Endothelial cell of umbilical vein (primary cell): ENCODE measurements around the gene AKAP8L. TPM values are rescaled to one million over a fixed set of nuclear protein-coding genes. Genes with fewer than 3 reads are reported as not detected.

Experiments used
- BruUV-seq: library from RNA; stranded (reverse); fragments of 400-500 nt; replicated peaks from 2 replicates; lab custom pipeline; 2021; lab: Mats Ljungman, UMichigan
- CTCF ChIA-PET: fragments of 300-600, 350-600 bp; sonication (Branson Sonifier 250); formaldehyde crosslinking; loops from one replicate; lab custom pipeline; 2021; ENCODE audit warnings: antibody characterized with exemption, inconsistent platforms; lab: Charles Lee
- POLR2A ChIA-PET: fragments of 300-600, 350-600 bp; sonication (Branson Sonifier 250); formaldehyde crosslinking; loops from one replicate; lab custom pipeline; 2021; ENCODE audit warnings: antibody characterized with exemption, inconsistent platforms; lab: Charles Lee
- DNase-seq: peaks from one replicate; pipeline ENCODE4 v3.0.0-alpha.2; 2011; ENCODE audit warnings: low read depth, low spot score
- FAIRE-seq: peaks from 2 replicates; lab custom pipeline; 2011; peaks lifted over from hg19 to GRCh38; lab: Jason Lieb, UNC
- H2AFZ ChIP-seq: 2 replicates; pipeline ENCODE4 v1.6.0; 2012; ENCODE audit warnings: low read depth, low read length, control low read depth, inconsistent platforms
- H3K27ac ChIP-seq: 2 replicates; pipeline ENCODE4 v1.5.1; 2011; ENCODE audit warnings: low read depth, mild to moderate bottlenecking, control low read depth, low read length, moderate library complexity; ENCODE audit not compliant: insufficient read depth
- H3K27me3 ChIP-seq, 2 experiments: 2 replicates each; pipeline versions ENCODE4 v1.6.0 to v1.6.1; 2011; ENCODE audit warnings: low read length in 2 of 2, mixed read lengths in 1 of 2; ENCODE audit not compliant: control insufficient read depth in 2 of 2, insufficient read depth in 2 of 2
- H3K36me3 ChIP-seq, 2 experiments: 2 replicates in 1 of 2; 3 replicates in 1 of 2; pipeline ENCODE4 v1.5.1; 2011; ENCODE audit warnings: low read length in 2 of 2, mild to moderate bottlenecking in 1 of 2, moderate library complexity in 1 of 2; ENCODE audit not compliant: control insufficient read depth in 2 of 2, insufficient read depth in 2 of 2; ENCODE audit errors: extremely low read depth in 1 of 2
- H3K4me1 ChIP-seq: 3 replicates; pipeline ENCODE4 v1.5.1; 2011; ENCODE audit warnings: mild to moderate bottlenecking, low read length; ENCODE audit not compliant: control insufficient read depth, insufficient read depth; ENCODE audit errors: extremely low read depth
- H3K4me2 ChIP-seq: 2 replicates; pipeline ENCODE4 v1.6.1; 2011; ENCODE audit warnings: low read length, control low read depth, mixed read lengths; ENCODE audit not compliant: insufficient read depth
- H3K4me3 ChIP-seq, 3 experiments: fragments of 200-600 bp in 1 of 3; sonication (generic), shearing (Covaris generic) in 1 of 3; replicated peaks in 1 of 3; 2 replicates each; pipeline ENCODE4 v1.5.1; 2011 to 2016; ENCODE audit warnings: control low read depth in 3 of 3, low read length in 3 of 3, mild to moderate bottlenecking in 2 of 3, inconsistent platforms in 1 of 3, low read depth in 1 of 3, moderate library complexity in 1 of 3; ENCODE audit not compliant: insufficient read depth in 1 of 3
- H3K79me2 ChIP-seq: 2 replicates; pipeline ENCODE4 v1.6.0; 2012; ENCODE audit warnings: low read length, inconsistent platforms; ENCODE audit not compliant: control insufficient read depth, insufficient read depth
- H3K9ac ChIP-seq: replicated peaks from 2 replicates; pipeline ENCODE3; 2011; ENCODE audit warnings: low read length, control low read depth; ENCODE audit not compliant: insufficient read depth; ENCODE audit errors: extremely low read depth
- H3K9me1 ChIP-seq: replicated peaks from 3 replicates; pipeline ENCODE4 v1.6.0; 2011; ENCODE audit warnings: mild to moderate bottlenecking, low read length; ENCODE audit not compliant: control insufficient read depth, insufficient read depth; ENCODE audit errors: extremely low read depth
- H3K9me3 ChIP-seq: replicated peaks from 2 replicates; pipeline ENCODE4 v1.5.1; 2012; ENCODE audit warnings: low read length, inconsistent platforms; ENCODE audit not compliant: control insufficient read depth, insufficient read depth
- H4K20me1 ChIP-seq: replicated peaks from 2 replicates; pipeline ENCODE3; 2011; ENCODE audit warnings: mild to moderate bottlenecking, low read length; ENCODE audit not compliant: control insufficient read depth, insufficient read depth; ENCODE audit errors: extremely low read depth
- EZH2 ChIP-seq: IDR thresholded peaks from 2 replicates; pipeline ENCODE4 v1.6.1; 2012; ENCODE audit warnings: borderline replicate concordance, low read depth, mild to moderate bottlenecking, moderate library complexity, low read length, inconsistent platforms; ENCODE audit not compliant: severe bottlenecking
- FOS ChIP-seq: IDR thresholded peaks from 2 replicates; pipeline ENCODE4 v1.6.1; 2011; ENCODE audit warnings: mild to moderate bottlenecking, low read length, moderate library complexity, borderline replicate concordance; ENCODE audit not compliant: insufficient read depth
- GATA2 ChIP-seq: IDR thresholded peaks from 2 replicates; pipeline ENCODE4 v1.7.0; 2011; ENCODE audit warnings: low read depth, mild to moderate bottlenecking, moderate library complexity, mixed read lengths, low read length; ENCODE audit not compliant: insufficient read length, insufficient read depth
- JUN ChIP-seq: IDR thresholded peaks from 2 replicates; pipeline ENCODE4 v1.6.1; 2011; ENCODE audit warnings: borderline replicate concordance, low read depth; ENCODE audit not compliant: insufficient read length, insufficient read depth
- MYC ChIP-seq: IDR thresholded peaks from one replicate; pipeline ENCODE4 v1.6.1; 2011; ENCODE audit warnings: mild to moderate bottlenecking, low read depth, low read length
- POLR2A ChIP-seq: IDR thresholded peaks from 2 replicates; pipeline ENCODE4 v1.6.1; 2012; ENCODE audit warnings: low read depth, mild to moderate bottlenecking, control low read depth, low read length
- POLR2AphosphoS5 ChIP-seq: IDR thresholded peaks from 2 replicates; pipeline ENCODE4 v1.6.1; 2012; ENCODE audit warnings: low read depth, mild to moderate bottlenecking, control low read depth, low read length, moderate library complexity; ENCODE audit not compliant: insufficient read depth
- dilution Hi-C: fragments of 300-500 bp; cut with MboI; formaldehyde crosslinking; loops from one replicate; pipeline ENCODE4 v1.15.0; 2019; ENCODE audit warnings: low sequenced_read_pairs; ENCODE audit not compliant: extremely low pct_ligation_motif_present
- intact Hi-C: fragments of 100-400 bp; cut with micrococcal nuclease; formaldehyde crosslinking; loops from one replicate; pipeline ENCODE4 v1.10.0; 2022
- polyA plus RNA-seq, 4 experiments: library from polyadenylated mRNA; depleted of rRNA in 3 of 4; stranded (reverse) in 3 of 4; unstranded in 1 of 4; fragments of >200 nt; gene quantifications; 2 replicates each; pipeline versions ENCODE4 v1.2.1 to v1.2.3, GENCODE V29; 2011 to 2012; ENCODE audit warnings: missing spikeins in 1 of 4
- total RNA-seq: library from RNA; stranded (reverse); gene quantifications from 2 replicates; pipeline ENCODE4 v1.2.3, GENCODE V29; 2021
- TF ChIP-seq, protein P1 (sequence below): IDR thresholded peaks from 2 replicates; pipeline ENCODE4 v1.6.1; 2011; ENCODE audit not compliant: insufficient read depth, insufficient read length
- TF ChIP-seq, protein P2 (sequence below), 2 donors: IDR thresholded peaks; 1 replicate in 1 of 2; 2 replicates in 1 of 2; pipeline ENCODE4 v1.5.1; 2011; ENCODE audit warnings: low read length in 2 of 2, mild to moderate bottlenecking in 2 of 2, moderate library complexity in 2 of 2, control low read depth in 1 of 2, inconsistent platforms in 1 of 2, low read depth in 1 of 2; ENCODE audit not compliant: insufficient read depth in 1 of 2; ENCODE audit errors: extremely low read depth in 1 of 2

The AKAP8L gene
- total and polyA plus RNA-seq, 2 donors (not counting 3 experiments of a cell fraction or from before 2014, with no cell fraction given): 63.9 to 99.6 TPM

- Histone ChIP-seq H3K9ac (no peak overlapping the region), H3K4me2 (no peak overlapping the region), H3K4me3 (no peak overlapping the region), H3K79me2 (no peaks in the 10 kb centered on the region), H3K9me1 (no peaks in the 10 kb centered on the region), H4K20me1 (no peaks in the 10 kb centered on the region), H3K9me3 (no peaks in the 10 kb centered on the region), H2AFZ (no peak overlapping the region), H3K4me1 (peaks cover 16% of the 10 kb centered on the region), H3K27ac (no peak overlapping the region), H3K27me3 (peaks cover 12 to 15% of the 10 kb centered on the region in 2 experiments), H3K36me3 (no peaks in the 10 kb centered on the region)
- intact Hi-C loops: no loop called here
- no TSS peak for BruUV-seq
- TF ChIP-seq, protein P1, sequence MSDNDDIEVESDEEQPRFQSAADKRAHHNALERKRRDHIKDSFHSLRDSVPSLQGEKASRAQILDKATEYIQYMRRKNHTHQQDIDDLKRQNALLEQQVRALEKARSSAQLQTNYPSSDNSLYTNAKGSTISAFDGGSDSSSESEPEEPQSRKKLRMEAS: no peak
- TF ChIP-seq EZH2 (no peak), POLR2A (no peak), FOS (no peak), POLR2AphosphoS5 (no peak), JUN (no peak), GATA2 (no peak), MYC (no peak)
- TF ChIP-seq, protein P2, sequence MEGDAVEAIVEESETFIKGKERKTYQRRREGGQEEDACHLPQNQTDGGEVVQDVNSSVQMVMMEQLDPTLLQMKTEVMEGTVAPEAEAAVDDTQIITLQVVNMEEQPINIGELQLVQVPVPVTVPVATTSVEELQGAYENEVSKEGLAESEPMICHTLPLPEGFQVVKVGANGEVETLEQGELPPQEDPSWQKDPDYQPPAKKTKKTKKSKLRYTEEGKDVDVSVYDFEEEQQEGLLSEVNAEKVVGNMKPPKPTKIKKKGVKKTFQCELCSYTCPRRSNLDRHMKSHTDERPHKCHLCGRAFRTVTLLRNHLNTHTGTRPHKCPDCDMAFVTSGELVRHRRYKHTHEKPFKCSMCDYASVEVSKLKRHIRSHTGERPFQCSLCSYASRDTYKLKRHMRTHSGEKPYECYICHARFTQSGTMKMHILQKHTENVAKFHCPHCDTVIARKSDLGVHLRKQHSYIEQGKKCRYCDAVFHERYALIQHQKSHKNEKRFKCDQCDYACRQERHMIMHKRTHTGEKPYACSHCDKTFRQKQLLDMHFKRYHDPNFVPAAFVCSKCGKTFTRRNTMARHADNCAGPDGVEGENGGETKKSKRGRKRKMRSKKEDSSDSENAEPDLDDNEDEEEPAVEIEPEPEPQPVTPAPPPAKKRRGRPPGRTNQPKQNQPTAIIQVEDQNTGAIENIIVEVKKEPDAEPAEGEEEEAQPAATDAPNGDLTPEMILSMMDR (IDR thresholded peaks at IDR 0.05; ENCODE audit: extremely low read depth in 1 of 2, insufficient read depth in 1 of 2, low read depth in 1 of 2, low read length in 2 of 2): no peak
- dilution Hi-C loops: no loop called here
- DNase-seq: no peak
- ChIA-PET POLR2A (interaction anchor here (1.3 kb wide), 1 partner anchor 9 kb away, joined by 4 read pairs; no protein-coding TSS in a partner anchor), CTCF (interaction anchor here (1.0 to 1.2 kb wide), 2 partner anchors 94 to 360 kb away, joined by 3 to 4 read pairs; no protein-coding TSS in a partner anchor)
- no peak for FAIRE-seq
These were observed 42.9 kb upstream of the AKAP8L start for GRCh38 chr19:15461694-15462093.
